HEK293 (cell line): Measurements from ENCODE around the gene SAMD4B.

Experiments
- CTCF ChIA-PET: fragments of 350-600 bp; formaldehyde crosslinking; extraction: SDS; loops from one replicate; lab custom pipeline; 2021; ENCODE audit warnings: antibody characterized with exemption; lab: Yijun Ruan, JAX
- POLR2A ChIA-PET: fragments of 300-600 bp; formaldehyde crosslinking; extraction: SDS; loops from one replicate; lab custom pipeline; 2020; ENCODE audit warnings: antibody characterized with exemption, inconsistent platforms; lab: Yijun Ruan, JAX
- H3K27ac ChIP-seq: fragments of 200-500 bp; sonication (Bioruptor generic); 2 replicates; pipeline ENCODE4 v1.5.1; 2014; ENCODE audit warnings: low read depth, low read length, control low read depth, inconsistent platforms; ENCODE audit errors: extremely low read depth
- H3K36me3 ChIP-seq, 2 experiments: fragments of 200-500 bp in 1 of 2; sonication (Bioruptor generic) in 1 of 2; 1 replicate in 1 of 2; 2 replicates in 1 of 2; pipeline ENCODE4 v1.5.1; 2014 to 2017; ENCODE audit warnings: inconsistent platforms in 2 of 2, low read length in 2 of 2; ENCODE audit not compliant: control insufficient read depth in 2 of 2, insufficient read depth in 1 of 2
- H3K4me1 ChIP-seq: fragments of 200-500 bp; sonication (Bioruptor generic); 2 replicates; pipeline ENCODE4 v1.5.1; 2014; ENCODE audit warnings: mild to moderate bottlenecking, low read length, inconsistent platforms; ENCODE audit not compliant: control insufficient read depth, insufficient read depth
- H3K4me3 ChIP-seq: 2 replicates; pipeline ENCODE4 v1.5.1; 2011; ENCODE audit warnings: low read depth, mild to moderate bottlenecking, control low read depth, low read length, moderate library complexity
- H3K9me3 ChIP-seq: fragments of 200-500 bp; sonication (Bioruptor generic); 2 replicates; pipeline ENCODE4 v1.5.1; 2014; ENCODE audit warnings: low read depth, low read length, inconsistent platforms; ENCODE audit not compliant: control insufficient read depth, insufficient read depth
- BCL11B ChIP-seq: fragments of 450-650 bp; formaldehyde crosslinking; IDR thresholded peaks from 2 replicates; pipeline ENCODE4 v1.5.1; 2016; ENCODE audit warnings: low read depth, missing biosample characterization, missing genetic modification characterization
- EGR2 ChIP-seq: fragments of 450-650 bp; formaldehyde crosslinking; IDR thresholded peaks from 2 replicates; pipeline ENCODE4 v1.5.1; 2016; ENCODE audit warnings: low read depth, missing biosample characterization, missing genetic modification characterization
- GFI1B ChIP-seq: fragments of 450-650 bp; formaldehyde crosslinking; IDR thresholded peaks from 2 replicates; pipeline ENCODE4 v1.5.1; 2016; ENCODE audit warnings: missing biosample characterization, missing genetic modification characterization
- GLIS1 ChIP-seq: fragments of 450-650 bp; formaldehyde crosslinking; IDR thresholded peaks from 2 replicates; pipeline ENCODE4 v1.5.1; 2016; ENCODE audit warnings: missing biosample characterization, missing genetic modification characterization
- REST ChIP-seq: fragments of 450-650 bp; formaldehyde crosslinking; IDR thresholded peaks from 2 replicates; pipeline ENCODE4 v1.5.1; 2016; ENCODE audit warnings: missing biosample characterization, missing genetic modification characterization
- WT1 ChIP-seq: fragments of 450-650 bp; formaldehyde crosslinking; IDR thresholded peaks from 2 replicates; pipeline ENCODE4 v1.5.1; 2016; ENCODE audit warnings: missing biosample characterization, missing genetic modification characterization
- ZBTB21 ChIP-seq: fragments of 450-650 bp; formaldehyde crosslinking; IDR thresholded peaks from 2 replicates; pipeline ENCODE4 v1.5.1; 2017; ENCODE audit warnings: missing biosample characterization, missing genetic modification characterization
- ZNF121 ChIP-seq: fragments of 450-650 bp; formaldehyde crosslinking; IDR thresholded peaks from 2 replicates; pipeline ENCODE4 v1.5.1; 2016; ENCODE audit warnings: missing biosample characterization, missing genetic modification characterization
- ZNF133 ChIP-seq: fragments of 450-650 bp; formaldehyde crosslinking; IDR thresholded peaks from 2 replicates; pipeline ENCODE4 v1.5.1; 2016; ENCODE audit warnings: missing biosample characterization, missing genetic modification characterization
- ZNF157 ChIP-seq: fragments of 450-650 bp; formaldehyde crosslinking; IDR thresholded peaks from 2 replicates; pipeline ENCODE4 v1.5.1; 2016; ENCODE audit warnings: missing biosample characterization, missing genetic modification characterization
- ZNF18 ChIP-seq: fragments of 450-650 bp; formaldehyde crosslinking; IDR thresholded peaks from 2 replicates; pipeline ENCODE4 v1.5.1; 2016; ENCODE audit warnings: missing biosample characterization, missing genetic modification characterization
- ZNF184 ChIP-seq: fragments of 450-650 bp; IDR thresholded peaks from 2 replicates; pipeline ENCODE4 v1.5.1; 2018; ENCODE audit warnings: missing biosample characterization, mild to moderate bottlenecking, missing genetic modification characterization
- ZNF274 ChIP-seq, 2 experiments: fragments of 200-500 bp in 1 of 2; fragments of 450-650 bp in 1 of 2; sonication (Bioruptor generic) in 1 of 2; formaldehyde crosslinking in 1 of 2; IDR thresholded peaks; 2 replicates each; pipeline versions ENCODE4 v1.5.1 to v1.6.1; 2014 to 2016; ENCODE audit warnings: borderline replicate concordance in 1 of 2, inconsistent platforms in 1 of 2, low read length in 1 of 2, missing biosample characterization in 1 of 2, missing genetic modification characterization in 1 of 2
- ZNF280C ChIP-seq: fragments of 450-650 bp; formaldehyde crosslinking; IDR thresholded peaks from 2 replicates; pipeline ENCODE4 v1.5.1; 2016; ENCODE audit warnings: missing biosample characterization, missing genetic modification characterization
- ZNF391 ChIP-seq: fragments of 450-650 bp; formaldehyde crosslinking; IDR thresholded peaks from 2 replicates; pipeline ENCODE4 v1.5.1; 2016; ENCODE audit warnings: low read depth, missing biosample characterization, missing genetic modification characterization, borderline replicate concordance
- ZNF394 ChIP-seq: fragments of 450-650 bp; formaldehyde crosslinking; IDR thresholded peaks from 2 replicates; pipeline ENCODE4 v1.5.1; 2016; ENCODE audit warnings: missing biosample characterization, missing genetic modification characterization, mild to moderate bottlenecking, moderate library complexity, borderline replicate concordance
- ZNF600 ChIP-seq: fragments of 450-650 bp; formaldehyde crosslinking; IDR thresholded peaks from 2 replicates; pipeline ENCODE4 v1.5.1; 2016; ENCODE audit warnings: missing biosample characterization, missing genetic modification characterization
- TF ChIP-seq, protein P1 (sequence below): fragments of 450-650 bp; formaldehyde crosslinking; IDR thresholded peaks from 2 replicates; pipeline ENCODE4 v1.5.1; 2016; ENCODE audit warnings: missing biosample characterization, missing genetic modification characterization
- TF ChIP-seq, protein P2 (sequence below): fragments of 450-650 bp; formaldehyde crosslinking; IDR thresholded peaks from 2 replicates; pipeline ENCODE4 v1.5.1; 2017; ENCODE audit warnings: missing biosample characterization, missing genetic modification characterization

The SAMD4B gene

DNA sequence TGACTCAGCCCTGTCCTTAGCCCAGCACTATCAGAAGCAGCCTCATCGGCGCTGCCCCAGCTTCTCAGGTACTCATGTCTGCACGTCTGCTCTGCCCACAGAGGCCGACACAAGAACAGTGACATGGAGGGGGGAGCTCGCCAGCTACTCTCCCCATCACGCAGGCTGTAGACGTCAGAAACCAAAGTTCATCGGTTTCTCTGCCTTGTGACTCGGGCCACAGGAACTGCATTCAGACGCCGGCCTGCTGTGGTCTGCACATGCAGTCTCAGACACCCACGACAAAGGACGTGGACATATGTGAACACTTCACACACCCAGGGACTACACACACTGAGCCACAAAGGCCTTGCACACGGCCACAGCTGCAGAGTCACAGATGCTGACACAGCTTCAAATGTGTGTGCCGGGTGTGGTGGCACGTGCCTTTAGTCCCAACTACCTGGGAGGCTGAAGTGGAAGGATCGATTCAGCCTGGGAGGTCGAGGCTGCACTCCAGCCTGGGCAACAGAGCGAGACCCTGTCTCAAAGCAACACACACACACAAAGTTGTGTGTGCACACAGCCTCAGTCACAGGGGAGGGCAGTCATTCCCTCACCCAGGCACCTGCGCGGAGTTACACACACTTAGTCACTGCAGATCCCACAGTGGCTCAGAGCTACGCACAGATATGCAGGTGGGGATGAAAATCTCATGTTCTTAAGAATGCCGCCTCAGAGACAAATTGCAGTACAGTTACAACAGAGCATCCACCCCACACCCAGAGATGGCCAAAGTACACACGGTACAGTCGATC, 59.5 kb downstream of the SAMD4B start:
- no peak overlapping the region for H3K4me3 ChIP-seq
- no peaks in the 10 kb centered on the region for H3K9me3 ChIP-seq
- ChIA-PET POLR2A (interaction anchor here (0.6 to 11.2 kb wide), 6 partner anchors 10 to 1040 kb away, joined by 3 to 175 read pairs (median 10); partner anchors contain the start of genes MED29, PAF1, PLEKHG2 and RPS16), CTCF (interaction anchor here (0.6 to 3.7 kb wide), 8 partner anchors 10 to 1197 kb away, joined by 3 to 63 read pairs (median 3); partner anchors contain the start of genes FBL, MED29, PAF1 and PLEKHG2)
- H3K36me3 ChIP-seq, result peaks cover 9 to 11% of the 10 kb centered on the region in 2 experiments
- TF ChIP-seq ZBTB21 (0 out of 2 replicates have a peak, but pooled peaks have one; percentile 19), BCL11B (tag by site-specific recombination) (0 out of 2 replicates have a peak, but pooled peaks have one; percentile 2), ZNF600 (tag by site-specific recombination) (0 out of 2 replicates have a peak, but pooled peaks have one; percentile 17), GLIS1 (tag by site-specific recombination) (peak; percentile 38; the same call in 1 of the 2 replicates), ZNF391 (tag by site-specific recombination) (peak; percentile 31; the same call in 1 of the 2 replicates), ZNF18 (no peak), ZNF394 (tag by site-specific recombination) (peak; percentile 83; the same call in 1 of the 2 replicates), ZNF133 (tag by site-specific recombination) (no peak), ZNF121 (peak; percentile 95), ZNF184 (tag by site-specific recombination) (no peak), ZNF280C (tag by site-specific recombination) (no peak)
- TF ChIP-seq, protein P1, sequence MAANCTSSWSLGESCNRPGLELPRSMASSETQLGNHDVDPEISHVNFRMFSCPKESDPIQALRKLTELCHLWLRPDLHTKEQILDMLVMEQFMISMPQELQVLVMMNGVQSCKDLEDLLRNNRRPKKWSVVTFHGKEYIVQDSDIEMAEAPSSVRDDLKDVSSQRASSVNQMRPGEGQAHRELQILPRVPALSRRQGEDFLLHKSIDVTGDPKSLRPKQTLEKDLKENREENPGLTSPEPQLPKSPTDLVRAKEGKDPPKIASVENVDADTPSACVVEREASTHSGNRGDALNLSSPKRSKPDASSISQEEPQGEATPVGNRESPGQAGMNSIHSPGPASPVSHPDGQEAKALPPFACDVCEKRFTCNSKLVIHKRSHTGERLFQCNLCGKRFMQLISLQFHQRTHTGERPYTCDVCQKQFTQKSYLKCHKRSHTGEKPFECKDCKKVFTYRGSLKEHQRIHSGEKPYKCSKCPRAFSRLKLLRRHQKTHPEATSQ (tag by site-specific recombination), result peak; percentile 19; the same call in 1 of the 2 replicates
- TF ChIP-seq, protein P2, sequence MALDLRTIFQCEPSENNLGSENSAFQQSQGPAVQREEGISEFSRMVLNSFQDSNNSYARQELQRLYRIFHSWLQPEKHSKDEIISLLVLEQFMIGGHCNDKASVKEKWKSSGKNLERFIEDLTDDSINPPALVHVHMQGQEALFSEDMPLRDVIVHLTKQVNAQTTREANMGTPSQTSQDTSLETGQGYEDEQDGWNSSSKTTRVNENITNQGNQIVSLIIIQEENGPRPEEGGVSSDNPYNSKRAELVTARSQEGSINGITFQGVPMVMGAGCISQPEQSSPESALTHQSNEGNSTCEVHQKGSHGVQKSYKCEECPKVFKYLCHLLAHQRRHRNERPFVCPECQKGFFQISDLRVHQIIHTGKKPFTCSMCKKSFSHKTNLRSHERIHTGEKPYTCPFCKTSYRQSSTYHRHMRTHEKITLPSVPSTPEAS, result 0 out of 2 replicates have a peak, but pooled peaks have one; percentile 31
- H3K4me1 ChIP-seq, result peaks cover 29% of the 10 kb centered on the region
- H3K27ac ChIP-seq, result peak overlapping the region; percentile 93

DNA sequence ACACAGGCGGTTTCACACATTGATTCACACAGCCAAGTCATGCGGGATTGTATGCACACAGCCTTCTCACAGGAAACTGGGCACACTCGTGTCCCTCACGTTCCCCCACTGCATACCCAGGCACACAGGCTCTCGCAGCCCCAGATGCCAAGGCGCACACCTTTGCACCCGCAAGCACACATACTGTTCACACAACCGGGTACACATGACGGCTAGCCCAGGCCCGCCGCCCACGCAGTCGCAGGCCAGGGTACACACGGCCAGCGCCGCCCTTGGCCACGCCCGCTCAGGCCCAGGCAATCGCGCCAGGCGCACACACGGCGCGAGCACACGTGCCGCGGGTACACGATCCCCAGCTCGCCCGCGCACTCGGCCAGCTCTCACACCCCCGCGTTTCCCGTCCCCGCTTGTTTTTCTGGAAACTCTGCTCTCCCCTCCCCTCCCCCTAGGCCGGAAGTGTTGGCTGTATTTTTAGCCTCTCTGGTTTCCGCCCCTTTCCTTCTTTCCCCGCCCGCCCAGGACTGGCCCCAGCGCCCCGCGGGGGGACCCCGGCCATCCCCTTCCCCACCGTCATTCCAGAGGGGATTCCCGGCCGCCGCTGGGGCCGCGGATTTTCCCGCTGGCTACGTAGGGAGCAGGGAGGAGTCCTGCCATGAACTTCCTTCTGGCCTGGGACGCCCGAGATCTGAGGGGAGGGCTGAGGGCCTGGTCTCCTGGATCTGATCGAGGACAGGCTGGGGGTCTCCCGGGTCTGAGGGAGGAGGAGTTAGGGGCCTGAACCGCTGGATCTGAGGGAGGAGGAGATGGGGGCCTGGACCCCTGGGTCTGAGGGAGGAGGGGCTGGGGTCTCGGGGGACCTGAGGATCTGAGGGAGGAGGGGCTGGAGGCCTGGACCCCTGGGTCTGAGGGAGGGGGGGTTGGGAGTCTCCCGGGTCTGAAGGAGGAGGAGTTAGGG, 60.4 kb downstream of the SAMD4B start:
- Histone ChIP-seq H3K36me3 (peaks cover 4 to 9% of the 10 kb centered on the region in 2 experiments), H3K27ac (peak overlapping the region; percentile 93), H3K9me3 (no peaks in the 10 kb centered on the region), H3K4me1 (peaks cover 34% of the 10 kb centered on the region), H3K4me3 (peak overlapping the region; percentile 34)
- ChIA-PET POLR2A (interaction anchor here (0.6 to 11.2 kb wide), 7 partner anchors 9 to 1040 kb away, joined by 3 to 175 read pairs (median 5); partner anchors contain the start of genes MED29, PAF1, PLEKHG2 and RPS16), CTCF (interaction anchor here (0.9 to 3.7 kb wide), 5 partner anchors 9 to 12 kb away, joined by 3 to 63 read pairs (median 10); partner anchors contain the start of genes MED29, PAF1 and PLEKHG2)
- TF ChIP-seq WT1, result peak; percentile 43
- TF ChIP-seq EGR2 (tag by site-specific recombination), result peak; percentile 99
- TF ChIP-seq ZNF157 (tag by site-specific recombination), result no peak
- no peak for TF ChIP-seq GFI1B
- TF ChIP-seq ZNF274 (IDR thresholded peaks at IDR 0.05; ENCODE audit: low read length), result no peak
- TF ChIP-seq ZNF274 (tag by site-specific recombination; IDR thresholded peaks at IDR 0.05; ENCODE audit: borderline replicate concordance), result no peak
- TF ChIP-seq REST, result 0 out of 2 replicates have a peak, but pooled peaks have one; percentile 24
- no peak; the same call in 1 of the 2 replicates for TF ChIP-seq ZBTB21
